Lung (tissue), 12 donors: ENCODE results near the gene ARSI. TPM values are rescaled to one million over a fixed set of nuclear protein-coding genes. Genes with fewer than 3 reads are reported as not detected.

Experiments
- ATAC-seq: fragments of 200-7000 bp; cut with Tn5 transposase; one replicate; pipeline ENCODE4 v1.9.1; 2020; ENCODE audit warnings: moderate number of reproducible peaks; ENCODE audit not compliant: insufficient read depth, low FRiP score
- DNase-seq, 3 donors: peaks; one replicate each; pipeline ENCODE4 v3.0.0-alpha.2; 2013 to 2017
- H3K27ac ChIP-seq, 2 donors: one replicate each; pipeline ENCODE4 v1.5.1; 2013; ENCODE audit warnings: mild to moderate bottlenecking in 2 of 2, moderate library complexity in 2 of 2, control low read depth in 1 of 2, inconsistent platforms in 1 of 2, low read depth in 1 of 2, low read length in 1 of 2
- H3K27me3 ChIP-seq, 3 donors: one replicate each; pipeline ENCODE4 v1.5.1; 2013; ENCODE audit warnings: low read length in 2 of 3; ENCODE audit not compliant: control insufficient read depth in 3 of 3, insufficient read depth in 3 of 3
- H3K36me3 ChIP-seq, 4 donors: one replicate each; pipeline ENCODE4 v1.5.1; 2013; ENCODE audit warnings: low read length in 4 of 4, mild to moderate bottlenecking in 1 of 4, moderate library complexity in 1 of 4; ENCODE audit not compliant: control insufficient read depth in 4 of 4, insufficient read depth in 4 of 4
- H3K4me1 ChIP-seq, 5 donors: one replicate each; pipeline ENCODE4 v1.5.1; 2013; ENCODE audit warnings: low read length in 5 of 5, mild to moderate bottlenecking in 2 of 5, moderate library complexity in 1 of 5; ENCODE audit not compliant: control insufficient read depth in 5 of 5, insufficient read depth in 5 of 5
- H3K4me3 ChIP-seq: one replicate; pipeline ENCODE4 v1.5.1; 2013; ENCODE audit warnings: mild to moderate bottlenecking, control low read depth, moderate library complexity
- H3K9ac ChIP-seq, 2 donors: one replicate each; pipeline ENCODE4 v1.5.1; 2013; ENCODE audit warnings: low read length in 2 of 2, control low read depth in 1 of 2; ENCODE audit not compliant: insufficient read depth in 1 of 2
- H3K9me3 ChIP-seq, 4 donors: one replicate each; pipeline ENCODE4 v1.5.1; 2013; ENCODE audit warnings: low read length in 3 of 4, mild to moderate bottlenecking in 1 of 4, moderate library complexity in 1 of 4; ENCODE audit not compliant: control insufficient read depth in 4 of 4, insufficient read depth in 3 of 4
- WGBS, 2 donors: extraction: QIAGEN DNeasy Blood & Tissue Kit; methylation state at CpG; one replicate each; pipeline ENCODE4 v1.1.7; 2013; 5-methylcytosine and 5-hydroxymethylcytosine counted together
- polyA plus RNA-seq, 2 donors: library from polyadenylated mRNA; stranded (reverse); fragments of 200-250 nt; gene quantifications; one replicate each; pipeline ENCODE4 v1.2.1, GENCODE V29; 2013
- total RNA-seq, 2 donors: library from RNA; depleted of rRNA in 1 of 2; stranded (reverse); fragments of >200 nt in 1 of 2; gene quantifications; one replicate each; pipeline ENCODE4 v1.2.1, GENCODE V29; 2014 to 2021
- TF ChIP-seq, protein P1 (sequence below): IDR thresholded peaks from 2 replicates; pipeline ENCODE4 v1.5.1; 2012; ENCODE audit warnings: mild to moderate bottlenecking; ENCODE audit errors: control extremely low read depth, extremely low read depth
- donor health status: control.
- donor health status: control.
- donor health status: Bipolar disorder and iron deficiency.
- donor health status: healthy.
- donor health status: DM: yes; HTN: yes; CAD: no.

Gene ARSI
- total and polyA plus RNA-seq, 4 donors: 0.91 to 15.4 (median 4.1) TPM

DNA sequence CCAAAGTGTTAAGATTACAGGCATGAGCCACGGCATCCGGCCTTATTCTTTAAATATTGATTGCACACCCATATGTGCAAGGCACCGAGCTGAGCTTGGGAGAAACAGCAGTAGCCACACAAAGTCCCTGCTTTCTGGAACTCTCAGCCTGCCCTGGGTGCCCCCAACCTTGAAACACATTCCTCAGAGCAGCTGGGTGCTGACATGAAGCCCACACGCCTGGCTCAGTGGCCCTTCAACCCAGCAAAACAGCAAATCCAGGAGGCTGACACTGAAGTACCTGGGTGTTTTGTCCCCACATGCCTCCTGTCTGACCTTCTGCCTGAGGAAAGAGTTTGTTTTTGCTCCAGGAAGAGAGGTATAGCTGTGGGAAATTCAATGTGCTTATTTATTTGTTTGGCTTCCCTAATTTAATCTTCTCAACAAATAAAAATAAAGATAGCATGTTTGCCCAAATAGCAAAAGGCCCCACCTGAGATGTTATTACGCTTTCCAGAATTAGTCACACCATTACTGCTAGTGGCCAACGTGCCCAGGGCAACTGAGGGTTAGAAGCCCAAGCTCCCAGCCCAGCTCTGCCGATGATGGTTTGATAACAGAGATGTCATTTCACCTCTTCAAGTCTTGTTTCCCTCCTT, 41.4 kb upstream of the ARSI start:
- no peak for DNase-seq
- no peak for ATAC-seq
- 80 to 81% methylated on average over 7 of the region's 7 CpGs for WGBS, 2 donors
- H3K27ac ChIP-seq: no peak overlapping the region
- no peak overlapping the region for H3K4me3 ChIP-seq
- no peaks in the 10 kb centered on the region for H3K27me3 ChIP-seq
- TF ChIP-seq, protein P1, sequence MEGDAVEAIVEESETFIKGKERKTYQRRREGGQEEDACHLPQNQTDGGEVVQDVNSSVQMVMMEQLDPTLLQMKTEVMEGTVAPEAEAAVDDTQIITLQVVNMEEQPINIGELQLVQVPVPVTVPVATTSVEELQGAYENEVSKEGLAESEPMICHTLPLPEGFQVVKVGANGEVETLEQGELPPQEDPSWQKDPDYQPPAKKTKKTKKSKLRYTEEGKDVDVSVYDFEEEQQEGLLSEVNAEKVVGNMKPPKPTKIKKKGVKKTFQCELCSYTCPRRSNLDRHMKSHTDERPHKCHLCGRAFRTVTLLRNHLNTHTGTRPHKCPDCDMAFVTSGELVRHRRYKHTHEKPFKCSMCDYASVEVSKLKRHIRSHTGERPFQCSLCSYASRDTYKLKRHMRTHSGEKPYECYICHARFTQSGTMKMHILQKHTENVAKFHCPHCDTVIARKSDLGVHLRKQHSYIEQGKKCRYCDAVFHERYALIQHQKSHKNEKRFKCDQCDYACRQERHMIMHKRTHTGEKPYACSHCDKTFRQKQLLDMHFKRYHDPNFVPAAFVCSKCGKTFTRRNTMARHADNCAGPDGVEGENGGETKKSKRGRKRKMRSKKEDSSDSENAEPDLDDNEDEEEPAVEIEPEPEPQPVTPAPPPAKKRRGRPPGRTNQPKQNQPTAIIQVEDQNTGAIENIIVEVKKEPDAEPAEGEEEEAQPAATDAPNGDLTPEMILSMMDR: no peak
- no peaks in the 10 kb centered on the region for H3K36me3 ChIP-seq
- H3K9ac ChIP-seq: no peak overlapping the region
- no peaks in the 10 kb centered on the region for H3K9me3 ChIP-seq
- peaks cover 0 to 12% (median 0%) of the 10 kb centered on the region in 5 donors for H3K4me1 ChIP-seq

DNA sequence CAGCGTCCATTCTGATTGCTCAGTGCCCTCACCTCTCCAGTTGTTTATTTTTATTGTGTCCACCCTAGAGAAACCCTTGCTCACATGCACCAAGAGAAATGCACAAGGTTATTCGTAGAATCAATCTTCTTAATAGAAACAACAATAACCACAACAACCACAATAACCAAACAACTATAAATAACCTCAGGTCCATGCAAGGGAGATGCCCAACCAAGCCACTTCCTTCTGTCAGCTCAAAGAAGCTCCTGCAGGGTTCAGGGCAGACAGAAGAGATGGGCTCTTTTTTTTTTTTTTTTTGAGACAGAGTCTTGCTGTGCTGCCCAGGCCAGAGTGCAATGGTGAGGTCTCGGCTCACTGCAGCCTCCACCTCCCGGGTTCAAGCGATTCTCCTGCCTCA, 39.9 kb upstream of the ARSI start:
- H3K27me3 ChIP-seq: no peaks in the 10 kb centered on the region
- no peak overlapping the region for H3K27ac ChIP-seq
- H3K9me3 ChIP-seq: no peaks in the 10 kb centered on the region
- 81 to 88% methylated on average over 5 of the region's 5 CpGs for WGBS, 2 donors
- TF ChIP-seq, protein P1: no peak
- H3K4me3 ChIP-seq: no peak overlapping the region
- no peak overlapping the region for H3K9ac ChIP-seq
- H3K4me1 ChIP-seq: peaks cover 0 to 11% (median 0%) of the 10 kb centered on the region in 5 donors
- H3K36me3 ChIP-seq: no peaks in the 10 kb centered on the region
- DNase-seq (no peak), ATAC-seq (no peak)

DNA sequence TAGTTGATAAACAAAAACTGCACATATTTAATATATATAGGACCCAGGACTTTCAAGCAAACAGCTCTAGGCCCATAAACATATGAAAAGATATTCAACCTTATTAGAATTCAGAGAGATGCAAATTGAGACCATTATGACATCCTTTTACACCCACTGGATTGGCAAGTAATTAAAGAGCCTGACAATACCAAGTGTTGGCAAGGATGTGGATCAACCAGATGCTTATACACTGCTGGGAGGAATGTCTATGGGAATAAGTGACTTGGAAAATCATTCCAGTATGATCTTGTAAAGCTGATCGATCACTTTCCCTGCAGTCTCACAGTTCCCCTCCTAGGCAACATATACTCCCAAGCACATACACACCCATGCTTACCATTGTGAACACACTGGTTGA, 39.3 kb upstream of the ARSI start:
- Histone ChIP-seq H3K27ac (no peak overlapping the region), H3K9ac (no peak overlapping the region), H3K4me1 (peaks cover 0 to 8% (median 0%) of the 10 kb centered on the region in 5 donors), H3K9me3 (no peaks in the 10 kb centered on the region), H3K27me3 (no peaks in the 10 kb centered on the region), H3K36me3 (no peaks in the 10 kb centered on the region), H3K4me3 (no peak overlapping the region)
- WGBS, 2 donors: 97 to 100% methylated on average over 1 of the region's 1 CpG
- TF ChIP-seq, protein P1: no peak
- ATAC-seq (no peak), DNase-seq (no peak)

DNA sequence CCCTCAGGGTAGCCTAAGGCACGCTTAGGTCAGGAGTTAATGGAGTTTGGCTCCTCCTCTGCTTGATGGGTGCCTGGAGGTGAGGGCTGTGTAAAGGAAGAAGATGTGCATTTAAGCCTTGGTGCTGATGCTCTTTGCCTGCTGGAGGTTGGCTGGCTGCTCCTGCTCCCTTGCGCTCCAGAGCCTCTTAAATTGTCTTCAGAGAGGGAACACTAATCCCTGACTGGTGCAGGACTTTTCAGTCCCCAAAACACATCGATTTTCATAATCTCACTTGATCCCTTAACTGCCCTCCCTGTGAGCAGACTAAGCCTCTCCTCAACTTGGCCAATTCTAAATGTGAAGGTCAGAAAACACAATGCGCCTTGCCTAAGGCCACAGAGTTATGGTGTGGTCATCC, 38.6 kb upstream of the ARSI start:
- TF ChIP-seq, protein P1: no peak
- WGBS, 2 donors: 86 to 90% methylated on average over 4 of the region's 4 CpGs
- Histone ChIP-seq H3K27me3 (no peaks in the 10 kb centered on the region), H3K9ac (no peak overlapping the region), H3K4me3 (no peak overlapping the region), H3K9me3 (no peaks in the 10 kb centered on the region), H3K4me1 (peaks cover 0 to 8% (median 0%) of the 10 kb centered on the region in 5 donors), H3K27ac (no peak overlapping the region), H3K36me3 (no peaks in the 10 kb centered on the region)
- DNase-seq (no peak), ATAC-seq (no peak)
